Measurements from ENCODE around the gene EXOC6. TPM values are rescaled to one million over a fixed set of nuclear protein-coding genes. Genes with fewer than 3 reads are reported as not detected.

The EXOC6 gene
- total and polyA plus RNA-seq, 9 donors = 23.3 to 45.8 (median 33.8) TPM

- 5% methylated on average over 40 of the region's 43 CpGs for WGBS (ENCODE audit: insufficient coverage)
- peaks cover 6% of the 10 kb centered on the region for H3K36me3 ChIP-seq (ENCODE audit: control insufficient read depth, insufficient read depth, low read length)
- DNase-seq = no peak
- peaks cover 91% of the 10 kb centered on the region for H3K27me3 ChIP-seq (ENCODE audit: control insufficient read depth, insufficient read depth, low read length)
- no peak overlapping the region for H3K27ac ChIP-seq (ENCODE audit: low read length)
- peaks cover 28% of the 10 kb centered on the region for H3K4me1 ChIP-seq (ENCODE audit: control insufficient read depth, insufficient read depth, low read length)
- no peaks in the 10 kb centered on the region for H3K9me3 ChIP-seq (replicated peaks; ENCODE audit: control insufficient read depth, low read depth, low read length)
- H3K4me3 ChIP-seq (ENCODE audit: low read length) = no peak overlapping the region
These were observed 215.0 kb downstream of the EXOC6 start for GRCh38 chr10:93063144-93063976.

- H3K4me3 ChIP-seq (ENCODE audit: low read length) = no peak overlapping the region
- H3K4me1 ChIP-seq (ENCODE audit: control insufficient read depth, insufficient read depth, low read length) = peaks cover 35% of the 10 kb centered on the region
- peaks cover 96% of the 10 kb centered on the region for H3K27me3 ChIP-seq (ENCODE audit: control insufficient read depth, insufficient read depth, low read length)
- 60% methylated on average over 8 of the region's 9 CpGs for WGBS (ENCODE audit: insufficient coverage)
- H3K36me3 ChIP-seq (ENCODE audit: control insufficient read depth, insufficient read depth, low read length) = peaks cover 6% of the 10 kb centered on the region
- H3K27ac ChIP-seq (ENCODE audit: low read length) = no peak overlapping the region
- H3K9me3 ChIP-seq (replicated peaks; ENCODE audit: control insufficient read depth, low read depth, low read length) = no peaks in the 10 kb centered on the region
- DNase-seq = no peak
These were observed 215.8 kb downstream of the EXOC6 start for GRCh38 chr10:93063977-93064660.

- 38% methylated on average over 7 of the region's 12 CpGs for WGBS (ENCODE audit: insufficient coverage)
- Histone ChIP-seq H3K27ac (ENCODE audit: low read length) (no peak overlapping the region), H3K36me3 (ENCODE audit: control insufficient read depth, insufficient read depth, low read length) (no peaks in the 10 kb centered on the region), H3K4me1 (ENCODE audit: control insufficient read depth, insufficient read depth, low read length) (peaks cover 35% of the 10 kb centered on the region), H3K27me3 (ENCODE audit: control insufficient read depth, insufficient read depth, low read length) (peaks cover 100% of the 10 kb centered on the region), H3K9me3 (replicated peaks; ENCODE audit: control insufficient read depth, low read depth, low read length) (no peaks in the 10 kb centered on the region), H3K4me3 (ENCODE audit: low read length) (no peak overlapping the region)
- DNase-seq = no peak
These were observed 216.7 kb downstream of the EXOC6 start for GRCh38 chr10:93064874-93065660.

GRCh38 chr10:93065675-93066543 lies 217.6 kb downstream of the EXOC6 start:
- H3K4me3 ChIP-seq (ENCODE audit: low read length) = no peak overlapping the region
- no peaks in the 10 kb centered on the region for H3K36me3 ChIP-seq (ENCODE audit: control insufficient read depth, insufficient read depth, low read length)
- WGBS (ENCODE audit: insufficient coverage) = 1% methylated on average over 77 of the region's 81 CpGs
- H3K4me1 ChIP-seq (ENCODE audit: control insufficient read depth, insufficient read depth, low read length) = peaks cover 31% of the 10 kb centered on the region
- no peaks in the 10 kb centered on the region for H3K9me3 ChIP-seq (replicated peaks; ENCODE audit: control insufficient read depth, low read depth, low read length)
- H3K27me3 ChIP-seq (ENCODE audit: control insufficient read depth, insufficient read depth, low read length) = peaks cover 100% of the 10 kb centered on the region
- no peak for DNase-seq
- H3K27ac ChIP-seq (ENCODE audit: low read length) = no peak overlapping the region

GRCh38 chr10:93066544-93066913 lies 218.2 kb downstream of the EXOC6 start:
- H3K9me3 ChIP-seq (replicated peaks; ENCODE audit: control insufficient read depth, low read depth, low read length) = no peaks in the 10 kb centered on the region
- peaks cover 30% of the 10 kb centered on the region for H3K4me1 ChIP-seq (ENCODE audit: control insufficient read depth, insufficient read depth, low read length)
- no peak overlapping the region for H3K27ac ChIP-seq (ENCODE audit: low read length)
- peaks cover 100% of the 10 kb centered on the region for H3K27me3 ChIP-seq (ENCODE audit: control insufficient read depth, insufficient read depth, low read length)
- no peak overlapping the region for H3K4me3 ChIP-seq (ENCODE audit: low read length)
- 4% methylated on average over 3 of the region's 11 CpGs for WGBS (ENCODE audit: insufficient coverage)
- no peaks in the 10 kb centered on the region for H3K36me3 ChIP-seq (ENCODE audit: control insufficient read depth, insufficient read depth, low read length)
- DNase-seq = no peak

GRCh38 chr10:93067443-93068365 lies 219.4 kb downstream of the EXOC6 start:
- H3K9me3 ChIP-seq (replicated peaks; ENCODE audit: control insufficient read depth, low read depth, low read length) = no peaks in the 10 kb centered on the region
- no peak overlapping the region for H3K27ac ChIP-seq (ENCODE audit: low read length)
- no peak for DNase-seq
- peaks cover 100% of the 10 kb centered on the region for H3K27me3 ChIP-seq (ENCODE audit: control insufficient read depth, insufficient read depth, low read length)
- 10% methylated on average over 14 of the region's 17 CpGs for WGBS (ENCODE audit: insufficient coverage)
- H3K4me3 ChIP-seq (ENCODE audit: low read length) = no peak overlapping the region
- H3K4me1 ChIP-seq (ENCODE audit: control insufficient read depth, insufficient read depth, low read length) = peaks cover 29% of the 10 kb centered on the region
- no peaks in the 10 kb centered on the region for H3K36me3 ChIP-seq (ENCODE audit: control insufficient read depth, insufficient read depth, low read length)

- WGBS (ENCODE audit: insufficient coverage) = 2% methylated on average over 56 of the region's 73 CpGs
- DNase-seq = peak; percentile 50
- Histone ChIP-seq H3K9me3 (replicated peaks; ENCODE audit: control insufficient read depth, low read depth, low read length) (no peaks in the 10 kb centered on the region), H3K36me3 (ENCODE audit: control insufficient read depth, insufficient read depth, low read length) (no peaks in the 10 kb centered on the region), H3K27me3 (ENCODE audit: control insufficient read depth, insufficient read depth, low read length) (peaks cover 100% of the 10 kb centered on the region), H3K4me1 (ENCODE audit: control insufficient read depth, insufficient read depth, low read length) (peaks cover 32% of the 10 kb centered on the region), H3K27ac (ENCODE audit: low read length) (no peak overlapping the region), H3K4me3 (ENCODE audit: low read length) (peak overlapping the region; percentile 8)
These were observed 220.3 kb downstream of the EXOC6 start for GRCh38 chr10:93068411-93069244.

GRCh38 chr10:93069245-93069561 lies 220.9 kb downstream of the EXOC6 start:
- no peak for DNase-seq
- H3K27me3 ChIP-seq (ENCODE audit: control insufficient read depth, insufficient read depth, low read length) = peaks cover 100% of the 10 kb centered on the region
- H3K36me3 ChIP-seq (ENCODE audit: control insufficient read depth, insufficient read depth, low read length) = no peaks in the 10 kb centered on the region
- 32% methylated on average over 6 of the region's 10 CpGs for WGBS (ENCODE audit: insufficient coverage)
- H3K4me3 ChIP-seq (ENCODE audit: low read length) = no peak overlapping the region
- no peaks in the 10 kb centered on the region for H3K9me3 ChIP-seq (replicated peaks; ENCODE audit: control insufficient read depth, low read depth, low read length)
- no peak overlapping the region for H3K27ac ChIP-seq (ENCODE audit: low read length)
- peaks cover 37% of the 10 kb centered on the region for H3K4me1 ChIP-seq (ENCODE audit: control insufficient read depth, insufficient read depth, low read length)

Data from muscle of leg (tissue), 11 donors.